Erythroblast (primary cell): ENCODE results near the gene ZNF784.

ENCODE experiments used
- DNase-seq, 2 experiments: peaks; one replicate each; lab custom pipeline; 2025; lab: John Stamatoyannopoulos, UW
- GATA1 ChIP-seq: IDR thresholded peaks from 2 replicates; pipeline ENCODE4 v1.6.1; 2011; ENCODE audit warnings: low read depth, mild to moderate bottlenecking, control low read depth, low read length, moderate library complexity
- POLR2A ChIP-seq: IDR thresholded peaks from 2 replicates; pipeline ENCODE4 v1.6.1; 2011; ENCODE audit warnings: mild to moderate bottlenecking, low read length

Gene ZNF784

DNA sequence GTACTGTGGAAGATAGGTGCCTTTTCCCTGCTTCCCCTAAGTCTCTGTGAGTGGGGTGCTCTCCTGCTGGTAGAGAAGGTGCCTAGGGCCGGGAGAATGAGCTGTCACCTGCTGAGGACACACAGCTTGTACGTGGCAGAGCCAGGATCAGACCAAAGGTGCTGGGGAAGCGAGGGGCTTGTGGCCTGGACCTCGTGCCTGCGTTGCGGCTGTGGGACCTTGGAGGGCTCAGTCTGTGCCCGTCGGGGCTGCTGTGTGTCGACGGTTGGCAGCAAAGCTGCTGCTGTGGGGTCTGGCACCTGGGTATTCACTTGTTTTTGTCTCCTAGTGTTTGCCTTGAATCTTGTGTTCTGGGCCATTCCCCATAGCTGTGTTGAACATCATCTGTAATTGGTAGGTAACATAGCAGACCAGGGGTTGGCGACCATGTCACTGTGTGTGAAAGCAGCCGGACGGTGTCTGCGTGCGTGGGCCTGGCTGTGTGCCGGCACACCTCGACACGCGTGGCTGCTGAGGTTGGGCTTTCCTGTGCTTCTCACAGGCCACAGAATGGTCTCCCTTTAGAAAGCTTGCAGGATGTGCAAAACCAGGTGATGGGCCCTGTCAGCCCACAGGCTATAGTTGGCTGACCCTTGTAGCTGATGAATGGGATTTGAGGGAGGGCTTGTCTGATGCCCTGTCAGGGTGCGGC lies 39.6 kb upstream of the ZNF784 start:
- no peak for DNase-seq
- TF ChIP-seq POLR2A: no peak
- TF ChIP-seq GATA1: no peak

DNA sequence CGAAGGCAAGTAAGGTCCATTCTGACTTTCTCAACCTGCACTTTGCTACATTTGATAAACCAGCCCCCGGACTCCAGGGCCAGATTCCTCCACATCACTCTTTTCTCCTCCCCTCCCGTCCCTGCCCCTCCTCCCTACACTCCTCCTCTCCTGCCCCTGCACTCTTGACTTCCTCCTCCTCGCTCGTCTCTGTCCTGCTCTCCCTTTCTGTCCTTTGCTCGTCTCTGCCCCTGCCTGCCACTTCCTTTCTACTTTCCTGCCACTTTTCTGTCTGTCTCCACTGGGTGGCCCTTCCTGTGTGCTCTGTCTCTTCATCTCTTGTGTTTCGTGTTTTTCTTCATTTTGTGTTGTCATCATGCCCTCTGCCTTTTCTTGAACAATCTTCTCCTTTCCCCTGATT lies 37.5 kb upstream of the ZNF784 start:
- DNase-seq: no peak
- TF ChIP-seq POLR2A (no peak), GATA1 (no peak)

DNA sequence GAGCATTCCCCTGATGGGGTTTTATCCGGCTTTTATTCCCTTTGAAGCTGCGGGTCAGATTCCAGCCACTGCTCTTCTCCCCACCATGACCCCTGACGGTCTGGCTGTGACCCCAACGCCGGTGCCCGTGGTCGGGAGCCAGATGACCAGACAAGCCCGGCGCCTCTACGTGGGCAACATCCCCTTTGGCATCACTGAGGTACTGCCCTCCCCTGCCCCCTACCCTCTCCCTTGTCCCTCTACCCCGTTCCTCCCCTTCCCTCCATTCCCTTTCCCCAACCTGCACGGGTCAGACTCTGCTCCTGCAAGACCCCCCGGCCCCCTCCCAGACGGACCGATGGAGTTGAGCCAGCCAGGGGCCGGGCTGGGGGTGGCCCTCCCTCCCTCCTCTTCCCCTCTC lies 36.6 kb upstream of the ZNF784 start:
- no peak for TF ChIP-seq GATA1
- no peak for TF ChIP-seq POLR2A
- no peak for DNase-seq

DNA sequence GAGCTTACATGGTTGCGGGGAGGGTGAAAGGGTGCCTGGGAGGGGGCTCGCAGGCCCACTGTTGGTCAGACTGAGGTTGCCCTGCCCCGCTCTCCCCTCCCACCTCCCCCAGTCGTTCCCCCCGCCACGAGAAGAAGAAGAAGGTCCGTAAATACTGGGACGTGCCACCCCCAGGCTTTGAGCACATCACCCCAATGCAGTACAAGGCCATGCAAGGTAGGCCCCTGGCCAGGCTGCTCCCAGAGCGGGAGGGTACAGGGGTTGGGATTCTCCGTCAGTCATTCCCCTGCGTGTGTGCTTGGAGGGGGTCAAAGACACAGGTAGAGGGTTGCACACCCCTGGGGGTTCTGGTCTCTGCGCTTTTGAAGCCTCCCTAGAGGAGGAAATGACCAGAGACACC lies 36.0 kb upstream of the ZNF784 start:
- TF ChIP-seq POLR2A (no peak), GATA1 (no peak)
- no peak for DNase-seq

DNA sequence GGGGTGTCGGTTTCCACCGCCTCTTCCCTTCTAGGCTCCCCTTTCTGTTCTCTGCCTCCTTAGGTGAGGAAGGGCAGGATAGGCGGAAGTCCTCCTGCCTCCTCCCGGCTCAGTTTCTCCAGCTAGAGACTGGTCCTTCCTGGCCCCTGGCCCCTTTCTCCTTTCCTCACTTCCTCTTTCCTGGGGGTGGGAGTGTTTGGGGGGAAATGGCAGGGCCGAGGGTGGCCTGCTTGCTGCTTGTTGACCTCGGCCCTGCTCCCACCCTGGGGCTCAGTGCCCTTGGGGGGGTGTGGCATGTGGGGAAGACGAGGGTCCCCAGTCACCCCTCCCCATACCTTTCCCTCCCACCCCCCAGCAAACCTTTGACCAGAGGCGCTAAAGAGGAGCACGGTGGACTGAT lies 35.5 kb upstream of the ZNF784 start:
- DNase-seq: no peak
- TF ChIP-seq POLR2A: no peak
- no peak for TF ChIP-seq GATA1

DNA sequence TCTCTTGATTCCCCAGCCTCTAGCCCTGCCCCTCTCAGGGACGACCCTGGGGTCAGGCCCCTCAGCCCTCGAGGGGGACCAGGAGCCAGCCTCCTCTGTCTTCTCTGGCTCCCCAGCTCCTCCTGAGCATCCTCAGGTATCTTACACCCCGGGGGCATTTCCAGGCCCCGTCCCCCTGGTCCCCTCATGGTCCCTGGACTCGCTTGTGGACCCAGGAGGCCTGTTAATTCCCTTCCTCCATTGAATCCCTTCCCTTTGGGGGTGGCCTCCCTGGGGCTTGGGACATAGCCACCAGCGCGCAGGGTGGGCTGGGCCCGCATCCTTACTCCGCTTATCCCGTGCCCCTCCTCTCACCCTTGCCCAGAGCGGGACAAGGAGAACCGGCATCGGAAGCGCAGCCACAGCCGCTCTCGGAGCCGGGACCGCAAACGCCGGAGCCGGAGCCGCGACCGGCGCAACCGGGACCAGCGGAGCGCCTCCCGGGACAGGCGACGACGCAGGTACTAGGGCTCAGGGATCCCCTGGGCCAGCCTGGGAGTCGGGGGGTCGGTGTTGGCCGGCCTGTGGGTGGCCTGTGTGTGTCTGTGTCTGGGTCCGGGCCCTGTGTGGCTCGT lies 34.6 kb upstream of the ZNF784 start:
- TF ChIP-seq GATA1 (no peak), POLR2A (no peak)
- DNase-seq: no peak

DNA sequence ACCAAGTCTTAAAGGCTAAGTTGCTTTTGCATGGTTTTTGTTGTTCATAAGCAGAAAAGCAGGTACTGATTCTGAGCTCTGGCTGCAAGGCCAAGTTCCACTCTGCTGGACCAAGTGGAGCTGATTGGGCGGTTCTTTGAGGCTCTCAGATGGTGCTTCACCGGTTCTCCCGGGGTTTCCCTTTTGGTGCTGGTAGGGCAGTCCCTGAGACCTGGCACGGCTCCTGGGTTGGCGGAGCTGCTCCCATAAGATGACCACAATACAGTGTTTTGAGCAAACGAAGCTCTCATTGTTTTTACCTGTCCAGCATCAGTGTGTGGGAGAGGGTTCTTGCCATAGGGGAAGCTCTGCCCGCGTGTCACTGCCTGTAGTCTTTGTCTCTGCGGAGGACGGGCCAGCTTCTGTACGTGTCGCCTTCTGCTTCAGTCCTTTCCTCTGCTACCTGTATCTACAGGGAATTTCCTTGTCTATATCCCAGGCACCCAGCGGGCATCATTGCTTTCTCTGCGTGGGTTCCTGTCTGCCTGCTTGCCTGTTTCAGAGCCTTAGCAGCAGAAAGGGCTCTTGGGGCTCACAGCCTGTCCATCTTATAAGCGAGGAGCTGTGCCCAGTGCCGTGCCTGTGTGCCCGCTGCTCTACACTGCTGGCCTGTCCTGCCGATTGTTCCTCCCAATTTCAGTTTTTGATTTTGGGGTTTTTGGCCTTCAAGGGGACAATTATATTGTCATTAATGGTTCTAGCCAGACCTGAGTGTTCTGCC lies 32.8 kb upstream of the ZNF784 start:
- no peak for DNase-seq
- TF ChIP-seq POLR2A: no peak
- no peak for TF ChIP-seq GATA1

DNA sequence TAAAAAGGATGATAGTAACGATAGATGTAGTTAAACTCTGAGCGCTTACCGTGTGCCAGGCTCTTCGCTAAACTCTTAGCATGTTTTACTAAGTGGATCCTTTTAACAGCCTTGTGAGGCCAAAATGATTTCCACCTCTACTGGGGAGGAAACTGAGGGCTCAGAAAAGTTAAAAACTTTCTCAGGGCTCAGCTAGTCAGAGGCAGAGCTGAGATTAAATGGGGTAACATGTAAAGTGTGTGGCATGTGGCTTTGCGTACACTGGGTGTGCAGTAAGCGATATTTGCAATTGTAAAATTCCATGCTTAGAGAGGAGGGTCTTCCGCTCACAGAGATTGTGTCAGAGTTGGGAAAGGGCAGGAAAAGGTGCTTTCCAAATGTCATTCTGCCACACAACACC lies 32.2 kb upstream of the ZNF784 start:
- no peak for DNase-seq
- TF ChIP-seq GATA1 (no peak), POLR2A (no peak)

DNA sequence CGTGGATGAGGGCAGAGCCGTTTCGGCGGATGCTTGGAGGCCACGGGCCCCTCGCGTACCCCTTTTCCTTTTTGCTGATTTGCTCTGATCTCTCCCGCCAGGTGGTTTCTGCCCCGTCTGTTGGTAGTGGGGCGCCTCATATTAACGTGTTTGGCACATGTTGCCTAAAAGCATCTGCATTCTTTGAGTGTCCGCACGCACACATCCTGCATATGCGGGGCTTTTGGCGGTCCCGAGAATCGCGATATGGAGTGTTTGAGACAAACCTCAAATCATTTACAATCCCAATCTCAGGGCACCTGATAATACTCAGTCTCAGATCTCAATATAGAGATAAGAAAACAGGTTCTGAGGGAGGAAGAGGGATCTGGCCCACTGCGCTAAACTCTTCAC lies 31.3 kb upstream of the ZNF784 start:
- no peak for TF ChIP-seq POLR2A
- no peak for DNase-seq

DNA sequence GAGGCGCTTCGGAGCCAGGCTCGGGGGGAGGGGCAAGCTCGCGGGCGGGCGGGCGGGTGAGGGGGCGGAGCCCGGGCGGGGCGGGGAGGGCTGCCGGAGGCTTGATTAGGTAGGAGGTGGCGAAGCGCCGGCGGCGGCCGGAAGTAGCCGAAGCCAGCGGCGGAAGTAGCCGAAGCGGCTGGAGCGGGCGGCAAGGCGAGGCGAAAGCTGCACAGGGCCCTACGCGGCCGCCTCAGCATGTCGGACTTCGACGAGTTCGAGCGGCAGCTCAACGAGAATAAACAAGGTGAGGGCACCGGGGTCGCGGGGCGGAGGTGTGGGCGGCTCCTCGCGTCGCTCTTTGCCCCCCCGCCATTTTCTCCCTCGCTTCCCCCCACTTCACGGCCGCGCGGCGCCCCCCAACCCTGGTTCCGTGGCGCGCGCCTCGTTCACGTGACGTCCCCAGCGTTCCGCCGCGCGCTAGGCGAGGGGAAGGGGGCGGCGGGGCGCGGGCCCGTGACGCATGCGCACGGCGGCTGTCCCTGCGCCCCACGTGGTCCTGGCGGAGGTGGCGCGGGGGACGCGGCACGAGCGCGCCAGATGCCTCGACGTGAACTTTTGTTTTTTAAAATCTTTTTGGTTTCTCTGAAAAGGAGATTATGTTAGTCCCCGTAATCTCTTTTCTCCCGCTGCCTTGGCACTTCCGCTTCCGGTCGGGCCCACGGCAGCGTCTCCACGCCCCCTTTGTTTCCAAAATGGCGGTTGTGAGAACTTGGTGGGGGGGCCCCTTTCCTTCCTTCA lies 30.7 kb upstream of the ZNF784 start, which contains the start of gene U2AF2:
U2AF2 (plus strand) TSS at position 168 of the 780 bp plus-strand sequence; CDS start at position 238, 70 bp downstream.
- DNase-seq: peak; percentile 95 to 98

DNA sequence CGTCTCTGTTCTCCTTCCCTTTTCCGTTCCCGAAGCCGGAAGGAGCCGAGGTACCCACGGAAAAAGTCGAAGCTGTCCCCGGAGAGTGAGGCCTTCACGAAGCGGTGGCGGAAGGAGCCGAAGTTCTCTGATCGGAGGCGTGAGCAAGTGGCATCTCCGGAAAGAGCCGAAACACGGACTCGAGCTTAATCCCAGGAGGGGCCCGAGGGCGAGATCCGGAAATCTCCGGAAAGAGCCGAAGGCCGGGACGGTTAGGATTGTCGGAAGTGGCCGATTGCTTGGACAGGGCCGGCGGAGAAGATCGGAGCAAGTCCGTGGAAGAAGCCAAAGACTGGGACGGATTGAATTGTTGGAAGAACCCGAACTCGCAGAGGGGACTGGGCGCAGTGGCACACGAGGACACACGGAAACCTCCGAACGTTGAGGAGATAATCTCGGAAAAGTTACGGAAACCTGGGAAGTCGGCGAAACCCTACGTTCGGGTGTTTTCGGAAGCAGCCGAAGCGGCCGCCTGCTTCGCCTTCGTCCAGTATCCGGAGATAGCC lies 30.0 kb upstream of the ZNF784 start:
- TF ChIP-seq GATA1 (no peak), POLR2A (no peak)
- DNase-seq: peak; percentile 99

More for the DNA sequence above, 30.7 kb upstream of the ZNF784 start, which contains the start of gene U2AF2:
- TF ChIP-seq GATA1 (no peak), POLR2A (peak; percentile 73)

DNA sequence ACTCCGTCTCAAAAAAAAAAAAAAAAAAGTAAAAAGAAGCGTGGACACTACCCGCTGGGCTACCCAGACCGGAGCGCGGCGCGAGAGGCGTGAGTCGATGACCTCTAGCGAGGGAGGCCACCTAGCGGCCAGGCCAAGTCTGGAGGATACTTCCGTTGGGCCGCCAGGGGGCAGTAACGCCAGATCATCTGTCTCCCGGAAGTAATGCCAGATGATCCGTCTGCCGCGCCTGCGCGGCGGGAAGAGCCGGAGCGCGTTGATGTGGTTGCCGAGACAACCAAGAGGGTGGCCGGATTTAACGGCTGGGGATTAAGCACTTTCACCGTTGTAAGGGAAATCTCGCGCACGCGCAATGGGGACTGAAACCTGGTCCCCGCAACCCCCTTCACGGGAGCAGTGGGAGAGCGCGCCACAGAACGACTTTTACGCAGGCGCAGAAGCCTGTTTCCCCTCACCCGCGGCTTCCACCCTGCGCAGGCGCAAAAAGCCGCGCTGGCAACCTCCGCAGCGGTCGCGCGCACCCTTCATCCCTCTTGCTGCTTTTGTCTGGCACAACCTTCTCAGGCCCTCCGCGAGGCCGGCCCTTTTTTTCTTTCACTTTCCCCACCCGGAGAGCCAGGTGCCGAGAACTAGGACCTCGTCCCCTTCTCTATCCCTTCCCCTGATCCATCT lies 29.4 kb upstream of the ZNF784 start:
- TF ChIP-seq GATA1: no peak
- TF ChIP-seq POLR2A: peak; percentile 85
- peak; percentile 98 to 99 for DNase-seq
